Activated T-helper 1 cell treated with Interleukin-2 at 50 U/mL for 16 hours (primary cell): ENCODE measurements around the gene PTX4.

Source experiments
- DNase-seq: peaks from one replicate; pipeline ENCODE4 v3.0.0-alpha.2; 2020; ENCODE audit warnings: low read depth

Gene PTX4

DNA sequence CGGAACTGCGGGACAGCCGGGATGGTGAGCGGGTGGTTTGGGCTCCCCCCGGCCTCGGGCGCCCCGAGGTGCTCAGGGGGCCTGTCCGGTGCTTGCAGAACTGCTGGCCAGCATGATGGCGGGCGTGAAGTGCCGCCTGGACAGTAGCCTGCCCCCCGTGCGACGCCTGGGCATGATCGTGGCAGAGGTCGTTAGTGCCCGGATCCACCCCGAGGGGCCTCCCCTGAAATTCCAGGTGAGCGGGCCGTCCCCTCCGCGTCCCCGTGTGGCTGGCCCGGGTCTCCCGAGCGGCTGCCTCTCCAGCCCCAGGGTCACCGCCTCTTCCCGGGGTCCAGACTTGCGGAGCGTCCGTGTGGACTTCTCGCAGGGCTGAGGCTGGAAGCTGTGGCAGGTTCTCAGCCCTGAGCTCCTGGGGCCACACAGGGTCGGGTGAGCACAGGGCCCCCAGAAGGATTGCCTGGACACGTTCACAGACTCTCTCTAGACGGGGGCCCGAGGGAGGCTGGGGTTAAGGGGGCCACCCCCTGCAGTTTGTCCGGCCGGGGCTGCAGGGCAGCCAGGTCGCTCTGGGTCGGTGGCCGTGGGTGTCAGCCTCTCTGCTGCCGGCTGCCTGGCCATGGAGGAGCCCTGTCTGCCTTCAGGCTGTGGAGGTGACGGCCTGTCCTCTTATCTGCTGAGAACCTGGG, 11.9 kb upstream of the PTX4 start:
- DNase-seq = no peak

DNA sequence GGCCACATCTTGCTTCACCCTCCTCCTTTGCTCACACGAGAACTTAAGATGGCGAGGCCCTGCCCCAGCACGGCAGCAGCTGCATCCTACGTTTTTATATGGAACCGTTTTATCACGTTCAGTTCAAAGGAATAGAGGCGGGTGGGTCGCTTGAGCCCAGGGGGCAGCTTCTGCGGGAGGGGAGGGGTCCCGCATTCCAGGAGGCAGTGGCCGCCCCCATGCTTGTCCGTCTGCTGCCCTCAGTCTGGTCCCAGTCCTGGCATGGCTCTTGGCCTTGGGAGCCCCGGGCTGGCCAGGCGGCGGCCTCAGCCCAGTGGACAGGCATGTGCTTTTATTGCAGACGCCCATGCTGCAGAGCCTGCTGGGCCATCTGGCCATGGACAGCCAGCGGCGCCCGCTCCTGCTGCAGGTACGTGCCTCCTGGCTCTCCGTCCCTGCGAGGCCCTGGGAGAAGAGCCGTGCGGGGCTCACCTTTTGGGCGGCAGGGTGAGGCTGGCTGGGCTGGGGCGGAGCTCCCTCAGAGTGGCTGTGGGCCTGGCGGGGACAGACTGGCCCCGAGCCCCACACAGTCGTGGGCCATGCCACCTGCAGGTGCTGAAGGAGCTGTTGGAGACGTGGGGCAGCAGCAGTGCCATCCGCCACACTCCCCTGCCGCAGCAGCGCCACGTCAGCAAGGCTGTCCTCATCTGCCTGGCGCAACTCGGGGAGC, 11.2 kb upstream of the PTX4 start:
- no peak for DNase-seq

DNA sequence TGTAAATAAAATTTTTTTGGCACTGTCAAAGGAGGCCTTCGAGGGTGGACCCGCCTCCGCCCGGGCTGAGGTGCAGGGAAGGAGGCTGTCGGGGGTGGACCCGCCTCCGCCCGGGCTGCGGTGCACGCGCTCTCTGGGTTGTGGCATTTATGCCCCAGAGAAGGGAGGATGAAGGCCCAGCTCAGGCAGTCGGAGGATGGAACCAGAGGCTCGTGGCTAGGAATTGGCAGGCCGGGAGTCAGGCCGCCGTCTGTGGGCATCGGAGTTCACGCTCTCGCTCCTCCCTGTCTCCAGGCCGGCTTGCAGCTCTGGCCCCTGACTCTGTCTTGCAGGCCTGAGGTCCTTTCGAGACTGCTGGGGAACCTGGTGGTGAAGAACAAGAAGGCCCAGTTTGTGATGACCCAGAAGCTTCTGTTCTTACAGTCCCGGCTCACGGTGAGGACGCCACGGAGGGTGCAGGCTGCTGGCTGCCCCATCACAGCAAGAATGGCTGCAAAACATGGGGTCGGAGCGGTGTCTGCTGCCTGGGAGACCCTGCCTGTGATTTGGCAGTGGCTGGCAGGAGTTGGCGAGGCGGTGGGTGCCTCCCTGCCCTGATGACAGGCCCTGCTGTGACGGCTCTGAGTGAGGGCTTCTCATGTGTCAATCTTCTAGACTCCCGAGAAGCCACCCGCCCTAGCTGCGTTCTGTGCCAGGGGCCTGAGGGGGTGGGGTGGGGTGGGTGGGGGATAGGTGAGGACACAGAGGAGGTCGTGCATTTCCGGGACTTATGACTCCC, 10.3 kb upstream of the PTX4 start:
- no peak for DNase-seq

DNA sequence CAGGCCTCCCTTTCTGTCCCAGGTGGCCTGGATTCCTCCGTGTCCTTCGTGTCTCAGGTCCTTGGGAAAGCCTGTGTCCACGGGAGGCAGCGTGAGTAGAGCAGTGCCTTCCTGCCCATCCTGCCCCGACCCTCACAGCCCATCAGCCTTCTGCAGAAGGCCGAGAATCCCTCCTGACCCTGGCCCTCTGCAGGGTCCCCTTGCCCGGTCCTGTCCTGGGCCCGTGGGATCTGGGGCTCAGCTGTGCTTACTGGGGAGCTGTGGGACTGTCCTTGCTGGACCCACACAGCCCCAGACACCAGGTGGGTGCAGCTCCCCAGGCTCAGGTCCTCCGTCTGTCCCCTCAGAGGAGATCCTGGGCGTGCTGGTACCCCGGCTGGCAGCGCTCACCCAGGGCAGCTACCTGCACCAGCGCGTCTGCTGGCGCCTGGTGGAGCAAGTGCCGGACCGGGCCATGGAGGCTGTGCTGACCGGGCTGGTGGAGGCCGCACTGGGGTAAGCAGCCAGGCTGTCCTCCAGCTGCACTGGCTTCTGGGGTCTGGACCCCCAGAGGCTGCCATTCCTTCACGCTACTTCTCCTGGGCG, 8.4 kb upstream of the PTX4 start:
- no peak for DNase-seq

DNA sequence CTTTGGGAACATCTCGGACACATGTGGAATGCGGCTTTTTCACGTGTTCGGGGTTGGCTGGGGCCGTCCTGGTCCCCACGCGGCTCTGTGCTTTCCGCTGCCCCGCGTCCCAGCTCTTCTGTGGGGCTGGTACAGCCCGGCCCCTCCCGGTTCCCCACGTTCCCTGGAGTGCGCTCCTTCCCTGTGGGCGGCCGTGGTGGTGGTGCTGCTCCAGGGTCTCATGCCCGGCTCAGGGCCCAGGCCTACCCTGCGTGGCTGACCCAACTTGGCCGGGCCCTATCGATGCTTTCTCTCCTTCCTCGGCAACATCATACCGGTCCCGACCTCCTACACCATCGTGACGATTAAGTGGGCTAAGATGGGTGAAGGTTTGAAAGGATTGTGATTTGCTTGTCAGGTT, 7.7 kb upstream of the PTX4 start:
- no peak for DNase-seq

DNA sequence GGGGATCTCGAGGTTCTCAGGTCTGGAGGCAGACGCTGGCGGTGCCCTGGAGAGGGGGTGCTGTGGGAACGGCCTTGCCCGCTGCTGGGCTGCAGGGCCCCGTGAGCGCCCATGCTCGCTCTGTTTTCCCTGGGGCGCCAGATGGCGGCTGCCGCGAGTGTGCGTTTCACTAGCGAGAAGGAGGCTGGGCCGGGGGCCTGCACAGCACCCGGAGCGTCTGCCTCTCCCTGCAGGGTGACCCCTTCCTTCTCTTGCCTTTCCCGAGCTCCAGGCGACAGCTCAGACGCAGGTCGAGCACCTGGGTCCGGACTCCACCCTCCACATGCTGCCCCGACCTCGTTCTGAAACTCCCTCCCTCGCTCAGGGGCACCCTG, 7.1 kb upstream of the PTX4 start:
- no peak for DNase-seq

DNA sequence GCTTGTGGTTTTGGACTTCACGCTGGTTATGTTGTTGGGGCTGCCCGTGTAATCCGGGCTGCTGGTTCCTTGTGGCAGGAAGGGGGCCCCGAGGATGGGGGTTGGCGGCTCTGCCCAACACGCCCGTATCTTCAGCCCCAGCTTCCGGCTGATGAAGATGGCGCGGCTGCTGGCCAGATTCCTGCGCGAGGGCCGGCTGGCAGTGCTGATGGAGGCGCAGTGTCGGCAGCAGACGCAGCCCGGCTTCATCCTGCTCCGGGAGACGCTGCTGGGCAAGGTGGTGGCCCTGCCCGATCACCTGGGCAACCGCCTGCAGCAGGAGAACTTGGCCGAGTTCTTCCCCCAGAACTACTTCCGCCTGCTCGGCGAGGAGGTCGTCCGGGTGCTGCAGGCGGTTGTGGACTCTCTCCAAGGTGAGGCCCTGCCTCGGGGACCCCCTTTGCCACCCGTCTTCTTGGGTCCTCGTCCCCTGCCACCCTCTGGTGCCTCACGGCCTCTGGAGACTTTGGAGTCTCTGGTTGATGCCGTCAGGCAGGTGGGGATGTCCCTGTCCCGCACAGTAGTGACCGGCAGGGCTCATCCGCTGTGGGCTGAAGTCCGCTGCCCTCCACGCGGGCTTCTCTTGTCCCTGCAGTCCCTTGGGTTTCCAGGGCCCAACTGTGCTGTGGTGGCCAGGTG, 6.6 kb upstream of the PTX4 start:
- no peak for DNase-seq

DNA sequence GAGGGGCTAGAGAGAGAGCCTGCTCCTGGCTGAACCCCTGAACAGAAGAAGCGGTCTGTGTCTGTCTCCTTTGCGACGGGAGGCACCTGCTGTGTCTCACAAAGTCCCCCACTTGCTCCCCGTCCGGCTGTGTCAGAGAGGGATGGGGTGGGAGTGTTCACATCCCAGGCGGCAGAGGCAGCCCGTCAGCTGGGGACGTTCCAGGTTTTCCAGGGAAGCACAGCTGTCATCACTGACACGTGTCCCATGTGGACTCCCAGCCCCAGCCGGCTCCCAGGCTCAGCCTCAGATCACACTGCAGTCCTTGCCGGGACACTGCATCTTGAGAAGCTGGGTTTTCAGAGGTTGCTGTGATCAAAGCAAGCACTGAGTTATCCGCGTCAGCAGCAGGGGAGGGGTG, 6.0 kb upstream of the PTX4 start:
- DNase-seq = no peak

DNA sequence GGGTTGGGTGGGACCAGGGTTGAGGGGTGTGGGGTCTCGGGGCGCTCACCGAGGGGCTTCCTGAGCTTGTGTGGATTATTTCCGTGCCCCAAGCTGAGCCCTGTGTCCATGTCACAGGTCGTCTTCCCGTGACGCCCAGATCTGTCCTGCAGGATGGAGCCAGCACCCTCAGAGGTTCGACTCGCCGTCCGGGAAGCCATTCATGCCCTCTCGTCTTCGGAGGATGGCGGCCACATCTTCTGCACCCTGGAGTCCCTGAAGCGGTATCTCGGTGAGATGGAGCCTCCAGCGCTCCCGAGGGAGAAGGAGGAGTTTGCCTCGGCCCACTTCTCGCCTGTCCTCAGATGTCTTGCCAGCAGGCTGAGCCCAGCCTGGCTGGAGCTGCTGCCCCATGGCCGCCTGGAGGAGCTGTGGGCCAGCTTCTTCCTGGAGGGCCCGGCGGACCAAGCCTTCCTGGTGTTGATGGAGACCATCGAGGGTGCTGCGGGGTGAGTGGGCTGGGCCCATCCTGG, 5.4 kb upstream of the PTX4 start:
- no peak for DNase-seq

DNA sequence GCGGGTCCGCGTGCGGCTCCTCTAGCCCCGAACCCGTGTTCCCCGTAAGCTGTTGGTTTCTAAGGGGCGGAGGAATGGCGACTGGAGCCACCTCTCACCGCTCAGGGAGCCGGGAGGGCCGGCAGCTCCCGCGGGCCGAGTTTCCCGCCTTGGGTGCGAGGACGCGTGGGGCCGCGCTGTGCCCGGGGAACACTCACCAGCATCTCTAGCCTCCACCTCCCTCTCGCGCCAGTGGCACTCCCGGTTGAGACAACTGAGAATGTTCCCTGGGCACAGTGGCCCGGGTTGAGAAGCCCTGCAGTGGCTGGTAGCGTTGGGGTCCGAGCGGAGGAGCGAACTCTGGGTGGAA, 5.0 kb upstream of the PTX4 start:
- no peak for DNase-seq

DNA sequence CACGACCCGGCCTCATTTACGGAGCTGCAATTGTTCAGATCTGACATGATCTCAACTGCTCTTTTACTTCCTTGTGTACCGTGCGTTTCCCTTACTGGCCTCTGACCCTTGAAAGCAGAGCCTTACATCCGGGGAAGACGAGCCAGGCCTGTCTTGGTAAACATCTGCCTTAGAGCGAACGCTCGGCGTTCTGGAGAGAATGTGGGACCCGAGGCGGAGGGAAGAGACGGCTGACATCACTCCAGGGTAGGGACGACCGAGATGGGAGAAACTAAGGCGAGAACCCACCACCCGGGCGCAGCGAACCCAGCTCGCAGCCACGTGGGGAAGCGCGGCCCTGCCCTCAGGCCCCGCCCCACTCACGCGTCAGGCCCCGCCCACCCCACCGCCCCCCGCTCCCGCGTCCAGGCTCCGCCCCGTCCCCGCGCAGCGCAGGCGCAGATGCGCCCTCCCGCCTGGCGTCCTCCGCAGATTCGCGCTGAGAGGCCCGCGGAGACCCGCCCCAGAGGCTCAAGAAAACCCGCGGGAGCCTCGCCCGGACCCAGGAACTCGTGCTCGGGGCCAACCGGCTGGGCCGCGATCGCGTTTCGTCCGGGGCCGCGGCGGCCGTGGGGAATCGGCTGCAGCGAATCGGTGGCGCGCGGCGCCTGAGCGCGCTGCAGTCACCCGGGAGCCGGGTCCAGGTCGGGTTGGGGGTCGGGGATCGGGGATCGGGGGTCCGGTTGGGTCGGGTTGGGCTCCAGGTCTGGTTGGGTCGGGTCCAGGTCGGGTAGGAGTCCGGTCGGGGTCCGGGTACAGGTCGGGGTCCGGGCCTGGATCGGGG, 4.4 kb upstream of the PTX4 start, which contains the start of gene TELO2:
Gene TELO2 (plus strand): TSS at position 438 of the 823 bp plus-strand sequence. CDS start 922 bp downstream, outside the sequence.
- DNase-seq = peak; percentile 82

DNA sequence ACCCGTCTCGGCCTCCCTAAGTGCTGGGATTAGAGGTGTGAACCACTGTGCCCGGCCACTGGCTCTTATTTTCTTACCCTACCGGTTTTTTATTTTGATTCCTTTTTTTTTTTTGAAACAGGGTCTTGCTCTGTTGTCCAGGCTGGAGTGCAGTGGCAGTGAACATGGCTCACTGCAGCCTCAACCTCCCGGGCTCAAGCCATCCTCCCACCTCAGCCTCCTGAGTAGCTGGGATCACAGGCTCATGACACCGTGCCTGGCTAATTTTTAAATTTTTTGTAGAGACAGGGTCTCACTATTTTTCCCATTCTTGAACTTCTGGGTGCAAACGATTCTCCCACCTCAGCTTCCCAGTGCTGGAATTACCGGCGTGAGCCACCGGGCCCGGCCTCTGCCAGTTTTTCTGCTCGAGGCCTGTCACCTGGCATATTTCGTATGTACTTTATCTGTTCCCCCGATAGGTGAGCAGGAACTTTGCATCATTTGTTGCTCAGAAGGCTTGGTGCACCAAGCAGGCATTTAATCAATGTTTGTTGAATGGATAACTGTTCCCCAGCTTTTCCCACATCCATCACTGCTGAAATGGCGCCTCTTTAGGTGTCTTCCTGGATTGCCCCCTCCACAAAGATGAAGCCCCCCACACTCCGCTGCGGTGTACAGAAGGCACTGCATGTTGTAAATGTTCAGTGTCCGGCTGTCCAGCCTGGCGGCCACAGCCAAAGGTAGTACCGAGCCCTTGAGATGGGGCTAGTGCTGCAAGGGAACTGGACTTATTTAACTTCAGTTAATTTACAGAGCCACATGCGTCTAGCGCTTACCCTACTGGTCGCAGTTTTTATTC, 3.6 kb upstream of the PTX4 start:
- no peak for DNase-seq

DNA sequence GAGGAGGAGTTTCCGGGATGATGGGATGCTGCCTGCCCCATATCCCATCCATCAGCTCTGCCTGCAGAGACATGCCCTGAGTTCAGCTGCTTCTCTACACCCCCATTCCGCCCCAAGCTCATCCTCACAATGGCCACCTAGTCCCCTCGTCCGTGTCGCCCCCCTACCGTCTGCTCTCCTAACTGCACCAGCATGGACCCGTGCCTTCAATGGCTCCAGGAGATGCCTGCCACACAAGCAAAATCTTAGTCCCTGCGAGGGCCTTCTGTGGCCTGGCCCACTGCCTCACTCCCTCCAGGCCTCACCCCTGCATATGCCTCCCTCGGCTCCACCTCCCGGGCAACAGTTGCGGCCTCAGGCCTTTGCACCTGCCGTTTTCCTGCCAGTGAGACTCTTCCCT, 2.6 kb upstream of the PTX4 start:
- no peak for DNase-seq

DNA sequence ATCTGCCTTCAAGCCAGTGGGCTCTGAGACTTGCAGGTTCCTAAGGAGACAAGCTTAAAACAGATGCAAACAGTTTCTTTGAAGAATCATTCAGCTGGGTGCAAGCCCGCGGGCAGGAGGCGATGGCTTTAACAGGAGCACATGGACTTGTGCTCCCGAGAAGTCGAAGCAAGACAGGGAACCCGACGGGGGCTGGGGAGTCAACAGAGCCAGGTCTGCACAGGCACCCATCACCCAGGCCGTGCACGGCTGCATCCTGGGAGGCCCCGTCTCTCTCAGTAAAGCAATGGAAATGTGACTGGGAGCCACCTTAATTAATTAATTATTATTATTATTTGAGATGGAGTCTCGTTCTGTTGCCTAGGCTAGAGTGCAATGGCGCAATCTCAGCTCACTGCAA, 333 bp upstream of the PTX4 start:
- DNase-seq = no peak

DNA sequence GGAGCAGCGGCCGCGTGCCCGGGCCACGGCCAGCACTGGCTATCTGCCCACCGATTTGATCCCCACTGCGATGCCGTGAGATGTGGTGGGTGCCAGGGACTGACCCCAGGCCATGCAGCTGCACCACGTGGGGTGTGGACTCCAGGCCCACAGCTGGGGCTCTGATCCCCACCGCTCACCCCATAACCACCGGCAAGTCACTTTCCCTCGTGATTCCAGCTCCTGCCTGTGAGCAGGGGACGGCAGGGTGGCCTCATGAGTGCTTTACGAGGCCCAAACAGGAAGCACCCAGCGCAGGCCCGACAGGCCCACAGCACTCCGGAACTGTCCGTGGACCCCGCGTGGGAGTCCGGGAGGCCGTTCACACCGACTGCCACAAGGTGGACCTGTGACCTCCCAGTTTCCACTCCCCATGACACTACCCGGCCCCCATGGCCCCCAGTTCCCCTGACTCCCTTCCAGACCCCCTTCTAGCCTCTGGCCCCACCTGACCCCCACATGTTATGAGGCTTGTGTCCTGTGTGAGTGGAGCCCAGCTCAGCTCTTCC, 616 bp downstream of the PTX4 start:
- no peak for DNase-seq

DNA sequence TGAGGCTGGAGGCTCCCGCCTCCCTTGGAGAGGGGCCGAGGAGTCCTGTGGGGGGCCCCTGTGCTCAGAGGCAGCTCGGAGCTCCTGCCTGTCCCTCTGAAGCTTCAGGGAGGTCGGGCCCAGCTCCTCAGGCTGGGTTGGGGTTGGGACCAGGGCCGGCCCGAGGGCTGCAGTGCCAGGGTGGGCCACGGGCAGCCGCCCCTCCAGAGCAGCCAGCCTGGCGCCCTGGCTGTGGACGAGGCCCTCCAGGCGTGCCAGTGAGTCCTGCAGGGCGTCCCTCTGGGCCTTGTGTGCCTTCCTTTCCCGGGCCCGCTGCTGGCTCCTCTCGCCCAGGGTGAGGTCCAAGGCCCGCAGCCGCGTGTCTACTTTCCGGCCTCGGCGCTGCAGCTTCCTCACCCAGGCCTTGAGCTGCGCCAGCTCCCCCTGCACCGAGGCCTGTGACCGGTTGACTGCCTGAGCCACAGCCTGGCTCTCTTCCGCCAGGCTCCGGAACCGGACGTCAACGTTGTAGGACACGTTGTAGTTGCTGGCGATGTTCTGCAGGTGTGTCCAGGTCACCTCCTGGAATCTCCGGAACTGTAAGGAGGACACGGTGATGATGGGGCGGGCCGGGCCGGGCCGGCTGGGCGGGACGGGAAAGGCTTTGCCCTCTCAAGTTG, 1.2 kb downstream of the PTX4 start:
- no peak for DNase-seq

DNA sequence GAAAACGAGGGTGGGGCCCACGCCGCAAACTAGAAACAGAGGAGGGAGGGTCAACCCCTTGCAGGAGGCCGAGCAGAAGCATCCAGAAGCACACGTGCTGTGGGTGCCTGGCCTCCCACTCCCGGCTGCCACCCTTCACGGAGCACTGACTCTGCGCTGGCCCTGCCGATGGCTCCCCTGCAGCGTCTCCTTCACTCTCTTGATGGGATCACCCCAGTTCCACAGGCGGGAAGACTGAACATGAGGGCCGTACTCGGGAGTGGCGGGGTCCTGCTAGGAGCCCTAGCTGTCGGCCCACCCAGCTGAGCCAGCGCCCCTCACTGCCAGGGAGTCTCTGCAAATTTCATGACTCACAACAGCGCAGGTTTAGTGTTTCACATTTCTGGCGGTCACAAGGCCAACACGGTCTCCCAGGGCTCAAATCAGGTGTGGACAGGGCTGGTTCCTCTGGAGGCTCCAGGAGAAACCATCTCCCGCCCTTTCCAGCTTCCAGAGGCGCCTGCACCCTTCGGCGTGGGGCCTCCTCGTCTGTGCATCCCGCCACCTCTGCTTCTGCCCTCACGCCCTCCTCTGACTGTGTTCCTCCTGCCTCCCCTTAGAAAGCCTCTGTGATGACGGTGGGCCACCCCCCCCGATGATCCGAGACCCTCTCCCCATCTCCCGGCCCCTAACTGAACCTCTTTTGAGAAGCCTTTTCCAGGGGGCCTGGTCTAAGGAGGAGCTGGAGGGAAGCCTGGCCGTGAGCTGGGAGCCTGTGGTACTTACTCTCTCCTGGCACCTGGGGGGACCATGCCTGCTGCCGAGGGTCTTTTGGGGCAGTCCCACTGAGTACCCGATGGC, 2.0 kb downstream of the PTX4 start:
- DNase-seq = no peak

DNA sequence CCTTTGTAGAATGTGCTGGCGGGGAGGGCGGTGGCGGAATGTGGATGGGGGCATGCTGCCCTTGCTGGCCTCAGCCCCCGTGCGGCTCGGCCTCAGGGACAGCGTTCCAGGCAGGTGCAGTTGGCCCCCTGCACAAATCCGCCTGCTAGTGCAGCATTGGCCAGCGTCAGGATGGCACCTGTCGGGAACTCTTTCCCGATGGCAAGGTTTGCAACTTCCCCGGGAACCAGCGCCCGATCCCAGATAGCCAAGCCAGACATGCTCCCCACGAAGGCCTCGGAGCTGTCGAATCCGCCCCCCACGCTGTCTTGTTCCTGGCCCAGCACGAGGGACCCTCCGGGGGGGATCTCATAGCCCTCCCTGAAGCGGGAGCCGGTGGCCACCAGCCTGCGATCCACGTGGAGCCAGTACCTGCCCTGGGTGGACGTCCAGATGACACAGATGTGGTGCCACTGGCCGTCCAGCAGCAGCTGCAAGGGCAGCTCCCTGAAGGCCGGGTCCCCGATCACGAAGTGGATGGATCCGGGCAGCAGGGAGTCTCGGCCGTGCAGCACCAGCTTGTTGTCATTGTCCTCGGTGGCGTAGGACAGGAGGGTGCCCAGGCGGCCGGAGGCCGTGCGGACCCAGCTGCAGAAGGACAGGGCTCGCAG, 2.8 kb downstream of the PTX4 start:
- DNase-seq = no peak
